ES-I3 (cell line): ENCODE results near the gene DDX1.

Experiments
- H3K36me3 ChIP-seq: 2 replicates; pipeline ENCODE4 v1.6.1; 2013; ENCODE audit warnings: mild to moderate bottlenecking, low read length, control low read depth, moderate library complexity; ENCODE audit not compliant: insufficient read depth
- H3K4me1 ChIP-seq: 2 replicates; pipeline ENCODE4 v1.6.1; 2013; ENCODE audit warnings: mild to moderate bottlenecking, control low read depth, low read length; ENCODE audit not compliant: insufficient read depth
- H3K9ac ChIP-seq: 2 replicates; pipeline ENCODE4 v1.6.1; 2013; ENCODE audit warnings: low read depth, mild to moderate bottlenecking, low read length, moderate library complexity
- H3K9me3 ChIP-seq: 2 replicates; pipeline ENCODE4 v1.6.1; 2013; ENCODE audit warnings: mild to moderate bottlenecking, low read length, moderate library complexity; ENCODE audit not compliant: control insufficient read depth, insufficient read depth

DDX1 gene

GRCh38 chr2:15665943-15666460, 74.3 kb downstream of the DDX1 start:
- no peaks in the 10 kb centered on the region for H3K36me3 ChIP-seq
- peaks cover 8% of the 10 kb centered on the region; the same call in 1 of the 2 replicates for H3K4me1 ChIP-seq
- H3K9me3 ChIP-seq: peaks cover 3% of the 10 kb centered on the region; the same call in 1 of the 2 replicates
- H3K9ac ChIP-seq: no peak overlapping the region

DNA sequence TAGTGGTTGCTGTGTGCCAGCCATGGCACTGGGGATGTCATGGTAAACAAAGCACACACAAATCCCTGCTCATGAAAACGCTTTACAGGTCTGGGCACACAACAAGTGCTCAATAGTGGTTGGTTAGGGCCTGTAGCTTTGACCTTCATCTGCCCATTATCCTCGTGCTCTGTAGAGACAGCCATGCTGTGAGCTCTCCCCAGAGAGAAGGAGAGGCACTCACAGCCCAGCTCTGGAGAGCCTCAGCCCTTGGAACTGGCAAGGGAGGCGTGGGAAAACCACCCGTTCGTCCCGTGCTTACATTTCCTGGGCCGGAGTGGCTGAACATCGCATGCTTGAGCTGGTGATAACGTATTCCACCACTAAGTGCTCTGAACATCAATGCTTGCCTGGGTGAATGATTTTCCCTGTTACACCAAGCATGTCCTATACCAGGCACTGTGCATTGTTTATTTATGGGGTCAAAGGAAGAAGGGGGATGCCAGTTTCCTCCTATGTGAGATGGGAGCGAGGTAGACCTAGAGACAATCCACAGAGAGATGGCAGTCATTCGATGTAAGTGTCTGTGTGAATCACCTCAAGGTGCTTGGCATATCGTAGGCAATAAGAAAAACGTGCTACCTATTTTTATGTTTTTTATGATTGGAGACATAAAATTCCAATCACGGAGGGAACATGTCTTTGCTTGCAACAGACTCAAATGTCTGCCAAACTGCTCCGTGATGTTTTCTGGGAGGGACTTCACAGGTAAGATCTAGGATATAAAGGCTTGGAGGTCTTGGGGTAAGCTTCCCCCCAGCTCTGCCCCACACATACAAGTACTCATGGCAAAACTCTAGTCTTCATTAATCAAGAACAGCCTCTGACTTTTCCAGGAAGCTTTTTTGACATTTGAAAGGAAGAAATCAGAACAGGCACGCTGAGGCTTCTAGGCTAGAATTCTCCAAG, 75.5 kb downstream of the DDX1 start:
- H3K9me3 ChIP-seq: peaks cover 3% of the 10 kb centered on the region; the same call in 1 of the 2 replicates

GRCh38 chr2:15667809-15668556, 76.3 kb downstream of the DDX1 start:
- Histone ChIP-seq H3K4me1 (peaks cover 8% of the 10 kb centered on the region; the same call in 1 of the 2 replicates), H3K9ac (no peak overlapping the region), H3K9me3 (peaks cover 3% of the 10 kb centered on the region; the same call in 1 of the 2 replicates), H3K36me3 (no peaks in the 10 kb centered on the region)

More for the DNA sequence above, 75.5 kb downstream of the DDX1 start:
- Histone ChIP-seq H3K9ac (no peak overlapping the region), H3K4me1 (peaks cover 8% of the 10 kb centered on the region; the same call in 1 of the 2 replicates), H3K36me3 (no peaks in the 10 kb centered on the region)

DNA sequence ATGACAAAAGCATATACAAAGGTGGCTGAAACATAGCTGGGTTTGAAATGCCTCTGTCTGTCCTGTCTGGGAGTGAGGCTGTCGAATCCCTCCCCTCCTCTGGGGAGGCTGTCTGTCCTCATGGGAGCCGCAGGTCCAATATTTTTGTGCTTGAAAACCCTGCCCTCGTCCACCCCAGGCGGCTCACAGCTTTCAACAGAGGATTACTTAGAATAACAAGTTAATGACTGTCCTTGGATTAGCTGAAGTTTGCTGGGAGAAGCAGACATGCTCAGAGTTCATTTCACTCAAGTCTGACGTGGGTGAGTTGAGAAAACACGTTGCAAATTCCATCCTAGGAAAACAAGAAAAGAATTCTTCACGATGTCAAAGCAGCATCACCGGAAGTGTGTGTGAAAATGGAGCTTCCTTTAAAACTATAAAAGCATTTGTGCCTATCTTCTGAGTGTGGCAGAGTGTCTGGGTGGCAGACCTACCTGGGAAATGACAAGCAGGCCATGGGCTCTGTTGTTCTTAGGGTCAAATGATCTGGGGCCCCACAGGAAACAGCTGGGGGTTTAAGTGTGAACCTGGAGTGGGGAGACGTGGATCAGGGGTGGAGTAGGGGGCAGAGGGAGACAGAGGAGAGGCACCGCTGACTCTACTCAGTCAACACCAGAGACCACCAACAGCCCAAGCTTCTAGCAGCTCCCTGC, 77.1 kb downstream of the DDX1 start:
- Histone ChIP-seq H3K4me1 (peaks cover 12% of the 10 kb centered on the region), H3K9me3 (peaks cover 2% of the 10 kb centered on the region; the same call in 1 of the 2 replicates), H3K36me3 (no peaks in the 10 kb centered on the region), H3K9ac (no peak overlapping the region)

DNA sequence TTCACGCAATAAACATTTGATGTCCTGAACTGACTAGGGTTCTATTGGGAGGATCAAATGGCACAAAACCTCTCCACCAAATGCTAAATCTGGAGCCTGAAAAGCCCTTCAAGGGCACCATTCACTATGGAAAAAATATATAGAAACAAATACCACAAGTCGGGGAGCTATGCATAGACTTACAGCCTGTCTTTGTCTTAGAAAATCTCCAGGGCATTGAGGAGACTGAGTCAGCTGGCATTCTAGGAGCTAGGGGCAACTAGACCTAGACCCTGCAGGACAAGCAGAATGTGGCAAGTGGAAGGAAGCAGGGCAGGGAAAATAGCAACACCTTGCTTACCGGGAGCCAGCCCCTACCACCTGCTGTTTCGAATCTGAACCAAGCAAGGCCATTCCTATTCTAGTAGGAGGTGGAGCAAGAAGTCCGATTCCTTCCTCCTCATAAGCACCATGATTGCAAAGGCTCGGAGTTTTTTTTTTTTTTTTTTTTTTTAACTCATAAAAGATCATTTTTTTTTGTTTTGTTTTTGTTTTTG, 77.8 kb downstream of the DDX1 start:
- peaks cover 19% of the 10 kb centered on the region for H3K4me1 ChIP-seq
- no peak overlapping the region for H3K9ac ChIP-seq
- no peaks in the 10 kb centered on the region for H3K36me3 ChIP-seq
- no peaks in the 10 kb centered on the region for H3K9me3 ChIP-seq

- H3K4me1 ChIP-seq: peaks cover 21% of the 10 kb centered on the region
- no peaks in the 10 kb centered on the region for H3K9me3 ChIP-seq
- no peak overlapping the region for H3K9ac ChIP-seq
- H3K36me3 ChIP-seq: no peaks in the 10 kb centered on the region
Observed at GRCh38 chr2:15670469-15670868, 78.8 kb downstream of the DDX1 start.

DNA sequence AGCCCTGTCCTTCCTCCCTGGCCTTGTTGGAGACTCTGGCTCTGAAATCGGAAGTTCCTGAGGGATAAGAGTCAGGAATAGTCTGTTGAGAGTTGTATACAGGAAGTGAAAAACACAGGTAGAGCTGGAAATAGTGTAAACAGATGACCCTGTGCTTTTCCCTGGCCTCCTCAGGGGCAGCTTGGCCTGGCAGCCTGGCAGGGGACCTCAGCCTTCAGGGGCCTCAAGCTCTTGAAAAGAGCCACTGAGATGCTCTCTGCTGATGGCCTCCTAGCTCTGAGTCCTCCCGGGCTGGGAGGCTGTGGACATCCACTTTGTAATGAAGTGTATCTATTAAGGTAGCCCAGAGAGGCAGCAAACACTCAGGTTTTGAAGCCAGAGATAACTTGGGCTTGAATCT, 79.3 kb downstream of the DDX1 start:
- Histone ChIP-seq H3K9ac (no peak overlapping the region), H3K4me1 (peaks cover 21% of the 10 kb centered on the region), H3K9me3 (no peaks in the 10 kb centered on the region), H3K36me3 (no peaks in the 10 kb centered on the region)

- no peak overlapping the region for H3K9ac ChIP-seq
- H3K9me3 ChIP-seq: no peaks in the 10 kb centered on the region
- peaks cover 21% of the 10 kb centered on the region for H3K4me1 ChIP-seq
- H3K36me3 ChIP-seq: no peaks in the 10 kb centered on the region
Observed at GRCh38 chr2:15671409-15671808, 79.7 kb downstream of the DDX1 start.

DNA sequence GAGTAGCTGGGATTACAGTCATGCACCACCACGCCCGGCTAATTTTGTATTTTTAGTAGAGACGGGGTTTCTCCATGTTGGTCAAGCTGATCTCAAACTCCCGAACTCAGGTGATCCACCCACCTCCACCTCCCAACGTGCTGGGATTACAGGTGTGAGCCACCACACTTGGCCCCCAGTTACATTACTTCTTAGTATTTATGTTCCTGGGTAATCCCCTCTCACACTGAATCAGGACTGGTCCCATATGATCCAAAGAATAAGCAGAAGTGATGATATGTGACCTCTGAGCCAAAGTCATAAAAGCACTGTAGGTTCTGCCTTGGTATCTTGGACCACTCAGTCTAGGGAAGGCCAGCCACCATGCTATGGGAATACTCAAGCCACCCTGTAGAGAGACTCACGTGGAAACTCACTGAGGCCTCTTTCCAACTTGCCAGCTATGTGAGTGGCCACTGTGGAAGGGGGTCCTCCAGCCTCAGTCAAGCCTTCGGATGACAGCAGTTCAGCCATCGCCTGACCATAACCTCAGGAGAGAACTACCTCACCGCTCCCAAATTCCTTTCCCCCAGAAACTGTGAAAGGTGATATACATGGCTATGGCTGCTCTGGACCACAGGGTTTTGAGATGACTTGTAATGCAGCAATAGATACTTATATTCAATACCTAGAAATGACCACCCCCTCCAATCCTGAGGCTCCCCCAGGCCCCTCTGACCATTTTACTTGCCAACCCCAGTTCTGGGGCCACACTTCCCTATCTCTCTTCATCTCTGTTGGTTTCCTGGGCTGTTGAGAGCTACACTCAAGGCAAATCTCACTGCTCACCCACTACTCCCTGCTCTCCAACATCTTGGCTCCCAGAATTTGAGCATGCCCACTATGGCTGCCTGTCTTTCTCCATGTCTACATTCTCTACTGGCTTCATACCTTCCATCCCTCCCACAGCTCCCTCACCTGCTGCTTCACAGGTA, 80.5 kb downstream of the DDX1 start:
- H3K9ac ChIP-seq: no peak overlapping the region
- peaks cover 21% of the 10 kb centered on the region for H3K4me1 ChIP-seq
- H3K36me3 ChIP-seq: no peaks in the 10 kb centered on the region
- H3K9me3 ChIP-seq: no peaks in the 10 kb centered on the region

DNA sequence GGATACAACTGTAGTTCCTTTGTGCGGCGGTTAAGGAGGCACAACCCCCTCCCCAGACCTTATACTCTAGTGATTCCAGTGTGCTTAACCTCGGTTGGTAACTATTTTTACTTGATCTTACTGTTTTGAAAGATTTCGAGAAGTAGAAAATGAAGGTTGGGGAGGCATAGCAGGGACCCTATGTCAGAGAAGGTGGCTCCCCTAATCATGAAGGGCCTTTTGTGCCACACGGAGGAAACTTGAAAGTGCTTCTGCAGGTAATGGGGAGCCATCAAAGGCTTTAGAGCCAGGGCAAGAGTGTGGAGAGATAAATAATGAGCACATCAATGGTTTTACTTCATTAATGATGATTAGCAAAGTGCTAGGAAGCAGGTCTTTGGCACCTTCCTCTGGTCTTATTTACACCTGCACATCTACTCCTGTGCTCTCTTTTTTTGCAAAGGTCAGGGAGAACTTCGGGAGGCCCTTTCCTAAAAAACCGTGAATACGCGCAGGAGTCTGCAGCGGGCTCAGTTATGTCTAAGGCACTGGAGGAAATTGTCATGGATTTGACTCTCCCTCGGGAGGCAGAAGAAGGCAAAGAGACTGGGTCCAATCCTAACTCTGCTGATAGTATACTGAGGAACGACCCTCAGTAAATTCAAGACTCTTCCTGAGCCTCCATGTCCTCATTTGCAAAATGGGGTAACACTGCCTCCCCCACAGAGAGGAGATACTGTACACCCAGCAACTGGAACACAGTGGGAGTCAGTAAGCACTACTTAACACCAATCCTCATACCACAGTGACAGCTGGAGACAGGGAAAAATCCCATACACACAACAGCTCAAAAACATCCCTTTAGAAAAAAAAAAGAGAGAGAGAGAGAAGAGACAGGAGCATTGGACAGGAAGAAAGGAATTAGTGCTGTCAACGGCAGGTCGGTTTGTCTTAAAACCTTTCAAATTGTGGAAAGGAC, 81.6 kb downstream of the DDX1 start:
- no peak overlapping the region for H3K9ac ChIP-seq

GRCh38 chr2:15673919-15674636, 82.4 kb downstream of the DDX1 start:
- Histone ChIP-seq H3K9me3 (no peaks in the 10 kb centered on the region), H3K9ac (no peak overlapping the region), H3K36me3 (no peaks in the 10 kb centered on the region), H3K4me1 (peaks cover 13% of the 10 kb centered on the region)

More for the DNA sequence above, 81.6 kb downstream of the DDX1 start:
- H3K36me3 ChIP-seq: no peaks in the 10 kb centered on the region
- no peaks in the 10 kb centered on the region for H3K9me3 ChIP-seq
- peaks cover 20% of the 10 kb centered on the region for H3K4me1 ChIP-seq
